Stimulated activated CD8-positive, alpha-beta memory T cell treated with anti-CD3 and anti-CD28 coated beads, Interleukin-7, amount 100 ng/mL, for 48 hours (primary cell): Measurements from ENCODE around the gene STRA6.

Experiments used
- DNase-seq, 2 donors: peaks; one replicate each; pipeline ENCODE4 v3.0.0-alpha.2; 2020; ENCODE audit warnings: low read depth in 1 of 2; ENCODE audit errors: extremely low read depth in 1 of 2

Gene STRA6

DNA sequence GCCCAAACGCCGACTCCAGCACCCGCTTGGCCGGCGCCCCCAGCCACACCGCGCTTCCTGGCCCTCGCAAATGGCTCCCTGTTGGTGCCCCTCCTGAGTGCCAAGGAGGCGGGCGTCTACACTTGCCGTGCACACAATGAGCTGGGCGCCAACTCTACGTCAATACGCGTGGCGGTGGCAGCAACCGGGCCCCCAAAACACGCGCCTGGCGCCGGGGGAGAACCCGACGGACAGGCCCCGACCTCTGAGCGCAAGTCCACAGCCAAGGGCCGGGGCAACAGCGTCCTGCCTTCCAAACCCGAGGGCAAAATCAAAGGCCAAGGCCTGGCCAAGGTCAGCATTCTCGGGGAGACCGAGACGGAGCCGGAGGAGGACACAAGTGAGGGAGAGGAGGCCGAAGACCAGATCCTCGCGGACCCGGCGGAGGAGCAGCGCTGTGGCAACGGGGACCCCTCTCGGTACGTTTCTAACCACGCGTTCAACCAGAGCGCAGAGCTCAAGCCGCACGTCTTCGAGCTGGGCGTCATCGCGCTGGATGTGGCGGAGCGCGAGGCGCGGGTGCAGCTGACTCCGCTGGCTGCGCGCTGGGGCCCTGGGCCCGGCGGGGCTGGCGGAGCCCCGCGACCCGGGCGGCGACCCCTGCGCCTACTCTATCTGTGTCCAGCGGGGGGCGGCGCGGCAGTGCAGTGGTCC is 68.7 kb downstream of the STRA6 start:
- DNase-seq, result no peak

DNA sequence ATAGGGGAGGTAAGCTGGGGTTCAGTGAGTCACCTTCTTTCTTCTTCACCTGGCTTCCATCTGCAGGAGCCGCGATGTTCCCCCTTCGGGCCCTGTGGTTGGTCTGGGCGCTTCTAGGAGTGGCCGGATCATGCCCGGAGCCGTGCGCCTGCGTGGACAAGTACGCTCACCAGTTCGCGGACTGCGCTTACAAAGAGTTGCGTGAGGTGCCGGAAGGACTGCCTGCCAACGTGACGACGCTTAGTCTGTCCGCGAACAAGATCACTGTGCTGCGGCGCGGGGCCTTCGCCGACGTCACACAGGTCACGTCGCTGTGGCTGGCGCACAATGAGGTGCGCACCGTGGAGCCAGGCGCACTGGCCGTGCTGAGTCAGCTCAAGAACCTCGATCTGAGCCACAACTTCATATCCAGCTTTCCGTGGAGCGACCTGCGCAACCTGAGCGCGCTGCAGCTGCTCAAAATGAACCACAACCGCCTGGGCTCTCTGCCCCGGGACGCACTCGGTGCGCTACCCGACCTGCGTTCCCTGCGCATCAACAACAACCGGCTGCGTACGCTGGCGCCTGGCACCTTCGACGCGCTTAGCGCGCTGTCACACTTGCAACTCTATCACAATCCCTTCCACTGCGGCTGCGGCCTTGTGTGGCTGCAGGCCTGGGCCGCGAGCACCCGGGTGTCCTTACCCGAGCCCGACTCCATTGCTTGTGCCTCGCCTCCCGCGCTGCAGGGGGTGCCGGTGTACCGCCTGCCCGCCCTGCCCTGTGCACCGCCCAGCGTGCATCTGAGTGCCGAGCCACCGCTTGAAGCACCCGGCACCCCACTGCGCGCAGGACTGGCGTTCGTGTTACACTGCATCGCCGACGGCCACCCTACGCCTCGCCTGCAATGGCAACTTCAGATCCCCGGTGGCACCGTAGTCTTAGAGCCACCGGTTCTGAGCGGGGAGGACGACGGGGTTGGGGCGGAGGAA is 69.6 kb downstream of the STRA6 start:
- DNase-seq, result no peak

DNA sequence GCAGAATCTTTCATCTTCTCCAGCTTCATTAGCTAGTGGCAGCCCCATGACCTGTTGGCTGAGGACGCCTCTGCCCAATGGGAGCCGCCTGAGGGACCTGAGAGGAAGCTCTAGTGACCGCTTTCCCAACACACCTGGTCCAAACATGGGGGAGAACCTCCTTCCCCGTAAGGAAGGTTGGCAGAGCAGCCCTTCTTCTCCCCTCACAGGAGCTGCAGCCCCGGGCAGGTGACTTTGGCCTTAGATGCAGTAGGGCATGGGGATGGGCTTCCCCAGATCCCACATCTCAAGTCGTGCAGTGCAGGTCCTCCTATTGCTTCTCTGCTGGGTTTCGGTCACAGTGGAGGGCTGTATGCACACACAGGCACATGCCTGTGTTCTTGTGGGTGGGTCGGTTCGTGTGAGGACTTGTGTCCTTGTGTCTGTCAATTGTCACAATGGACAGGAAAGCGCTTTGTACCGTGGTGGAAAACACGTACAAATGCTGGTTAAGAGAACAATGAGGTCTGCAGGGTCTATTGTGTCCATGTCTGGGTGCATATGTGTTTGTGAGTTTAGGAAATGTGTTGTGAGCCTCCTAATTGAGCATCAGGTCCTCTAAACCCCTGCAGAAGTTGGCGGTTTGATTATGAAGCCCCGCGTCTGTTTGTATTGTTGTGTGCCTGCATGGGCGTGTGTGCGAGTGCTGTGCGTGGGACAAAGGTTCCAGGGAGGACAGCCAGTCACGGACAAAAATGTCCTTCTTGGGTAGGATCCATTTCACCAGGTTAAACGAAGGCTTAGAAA is 70.8 kb downstream of the STRA6 start:
- DNase-seq, result no peak

- no peak for DNase-seq
These were observed 71.5 kb downstream of the STRA6 start for GRCh38 chr15:74130849-74131627.

DNA sequence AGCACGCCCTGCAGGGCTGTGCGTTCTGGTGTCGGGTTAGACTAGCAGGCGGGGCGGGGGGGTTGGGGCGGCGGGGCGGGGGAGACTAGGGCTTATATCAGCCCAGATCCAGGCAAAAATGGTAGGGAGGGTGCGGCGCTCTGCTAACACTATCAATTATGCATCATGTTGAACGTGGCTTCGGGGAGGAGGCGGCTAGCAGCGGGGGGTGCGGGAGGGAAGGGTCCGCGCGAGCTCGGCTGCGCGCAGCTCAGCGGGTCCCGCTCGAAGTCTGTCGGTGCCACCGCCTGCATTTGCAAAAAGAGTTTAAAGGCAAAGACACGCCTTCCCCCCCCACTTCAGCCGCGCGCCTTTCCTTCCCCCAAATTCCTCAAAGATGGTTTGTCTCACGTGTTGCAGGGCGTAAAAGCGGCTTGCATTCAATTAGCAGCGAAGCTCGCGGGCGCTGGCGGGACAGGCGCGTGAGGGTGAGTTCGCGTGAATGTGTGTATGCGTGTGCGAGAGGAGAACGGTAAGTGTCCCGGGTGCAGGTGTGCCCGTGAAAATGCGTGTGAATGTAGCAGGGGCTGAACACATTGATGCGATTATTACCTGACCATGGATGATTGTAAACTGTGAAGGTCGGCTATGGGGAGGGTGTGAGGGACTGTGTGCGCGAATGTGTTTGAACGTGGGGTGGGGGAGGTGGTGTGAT is 72.3 kb downstream of the STRA6 start, which contains the start of gene ISLR2:
ISLR2 (plus strand) TSS at position 432 of the 694 bp plus-strand sequence. CDS start 2,169 bp downstream, outside the sequence.
- DNase-seq, result no peak

- no peak for DNase-seq
These were observed 72.9 kb downstream of the STRA6 start for GRCh38 chr15:74129586-74130154.
